OCI-LY7 (cell line): Measurements from ENCODE around the gene RIMS3. TPM values are rescaled to one million over a fixed set of nuclear protein-coding genes. Genes with fewer than 3 reads are reported as not detected.

Experiments
- BruUV-seq: library from RNA; stranded (reverse); fragments of 400-500 nt; replicated peaks from 2 replicates; lab custom pipeline; 2021; lab: Mats Ljungman, UMichigan
- CTCF ChIA-PET: fragments of 300-600 bp; sonication (Branson Sonifier 250); formaldehyde crosslinking; loops from one replicate; lab custom pipeline; 2022; ENCODE audit warnings: antibody characterized with exemption; ENCODE audit not compliant: unreplicated experiment; lab: Charles Lee
- POLR2A ChIA-PET: fragments of 300-600 bp; sonication (Branson Sonifier 250); formaldehyde crosslinking; loops from one replicate; lab custom pipeline; 2022; ENCODE audit warnings: antibody characterized with exemption; lab: Charles Lee
- DNase-seq: peaks from one replicate; pipeline ENCODE4 v3.0.0-alpha.2; 2015; ENCODE audit warnings: low spot score
- H2AFZ ChIP-seq: fragments of 200-600 bp; sonication (generic), shearing (Covaris generic); 2 replicates; pipeline ENCODE4 v1.6.1; 2014; ENCODE audit warnings: mild to moderate bottlenecking, antibody characterized with exemption, low read length, moderate library complexity
- H3K27ac ChIP-seq: fragments of 200-600 bp; sonication (generic); 2 replicates; pipeline ENCODE4 v1.5.1; 2014; ENCODE audit warnings: mixed run types, low read depth, mild to moderate bottlenecking, moderate library complexity, low read length, inconsistent platforms; ENCODE audit not compliant: poor library complexity, severe bottlenecking
- H3K36me3 ChIP-seq: fragments of 200-600 bp; sonication (generic); 2 replicates; pipeline ENCODE4 v1.6.1; 2014; ENCODE audit warnings: mild to moderate bottlenecking, antibody characterized with exemption, low read length, moderate library complexity, mixed read lengths; ENCODE audit not compliant: insufficient read depth
- H3K4me1 ChIP-seq: fragments of 200-600 bp; sonication (generic); 2 replicates; pipeline ENCODE4 v1.5.1; 2014; ENCODE audit warnings: mild to moderate bottlenecking, low read length; ENCODE audit not compliant: insufficient read depth, poor library complexity, severe bottlenecking
- H3K4me2 ChIP-seq: fragments of 200-600 bp; sonication (generic); 2 replicates; pipeline ENCODE4 v1.6.1; 2014; ENCODE audit warnings: mild to moderate bottlenecking, low read length
- H3K4me3 ChIP-seq: fragments of 200-600 bp; sonication (generic); 2 replicates; pipeline ENCODE4 v1.5.1; 2014; ENCODE audit warnings: mild to moderate bottlenecking, low read depth, low read length; ENCODE audit not compliant: poor library complexity, severe bottlenecking
- H3K79me2 ChIP-seq: fragments of 200-600 bp; sonication (generic); 2 replicates; pipeline ENCODE4 v1.6.1; 2016; ENCODE audit warnings: low read depth, mild to moderate bottlenecking, low read length, moderate library complexity, mixed read lengths; ENCODE audit not compliant: insufficient read depth
- H3K9me2 ChIP-seq: fragments of 200-600 bp; sonication (generic); 2 replicates; pipeline ENCODE4 v1.6.1; 2016; ENCODE audit warnings: mild to moderate bottlenecking, low read length, mixed read lengths; ENCODE audit not compliant: insufficient read depth
- H3K9me3 ChIP-seq: fragments of 200-600 bp; sonication (generic); 2 replicates; pipeline ENCODE4 v1.6.1; 2014; ENCODE audit warnings: mild to moderate bottlenecking, mixed run types, low read length, mixed read lengths
- H4K20me1 ChIP-seq: fragments of 200-600 bp; sonication (generic); 2 replicates; pipeline ENCODE4 v1.6.1; 2014; ENCODE audit warnings: mild to moderate bottlenecking, antibody characterized with exemption, low read length, moderate library complexity, mixed read lengths; ENCODE audit not compliant: insufficient read depth
- EZH2phosphoT487 ChIP-seq: fragments of 200-600 bp; sonication (generic); IDR thresholded peaks from 2 replicates; pipeline ENCODE4 v1.6.1; 2018; ENCODE audit warnings: low read depth, borderline replicate concordance, mild to moderate bottlenecking, mixed run types, antibody characterized with exemption, low read length, moderate library complexity, mixed read lengths
- intact Hi-C: fragments of 100-400 bp; cut with micrococcal nuclease; formaldehyde crosslinking; loops from one replicate; pipeline ENCODE4 v1.10.0; 2022; ENCODE audit not compliant: unreplicated experiment
- total RNA-seq, 2 experiments: library from RNA; depleted of rRNA in 1 of 2; stranded (reverse); fragments of >200 nt in 1 of 2; shearing (Covaris generic) in 1 of 2; gene quantifications; 2 replicates each; pipeline ENCODE4 v1.2.3, GENCODE V29; 2014 to 2022
- TF ChIP-seq, protein P1 (sequence below): fragments of 200-600 bp; sonication (generic); conservative IDR thresholded peaks from 2 replicates; pipeline ENCODE4 v1.5.1; 2014; ENCODE audit warnings: mild to moderate bottlenecking, antibody characterized with exemption, low read length, moderate library complexity, mixed read lengths

Gene RIMS3
- total RNA-seq, 2 experiments from 2014 or later = 80.3 to 89.3 TPM

- CTCF ChIA-PET = interaction anchor here (0.6 to 1.0 kb wide), 2 partner anchors 38 to 176 kb away, joined by 3 read pairs; no protein-coding TSS in a partner anchor
- H3K79me2 ChIP-seq = peaks cover 11% of the 10 kb centered on the region; the same call in 1 of the 2 replicates
- H3K27ac ChIP-seq = peak overlapping the region; percentile 23
- peak overlapping the region; percentile 79 for H3K4me2 ChIP-seq
- peaks cover 27% of the 10 kb centered on the region for H3K4me1 ChIP-seq
- H3K4me3 ChIP-seq = peak overlapping the region; percentile 62
- no peaks in the 10 kb centered on the region for H3K36me3 ChIP-seq
- no peak for TF ChIP-seq EZH2phosphoT487
- TF ChIP-seq, protein P1, sequence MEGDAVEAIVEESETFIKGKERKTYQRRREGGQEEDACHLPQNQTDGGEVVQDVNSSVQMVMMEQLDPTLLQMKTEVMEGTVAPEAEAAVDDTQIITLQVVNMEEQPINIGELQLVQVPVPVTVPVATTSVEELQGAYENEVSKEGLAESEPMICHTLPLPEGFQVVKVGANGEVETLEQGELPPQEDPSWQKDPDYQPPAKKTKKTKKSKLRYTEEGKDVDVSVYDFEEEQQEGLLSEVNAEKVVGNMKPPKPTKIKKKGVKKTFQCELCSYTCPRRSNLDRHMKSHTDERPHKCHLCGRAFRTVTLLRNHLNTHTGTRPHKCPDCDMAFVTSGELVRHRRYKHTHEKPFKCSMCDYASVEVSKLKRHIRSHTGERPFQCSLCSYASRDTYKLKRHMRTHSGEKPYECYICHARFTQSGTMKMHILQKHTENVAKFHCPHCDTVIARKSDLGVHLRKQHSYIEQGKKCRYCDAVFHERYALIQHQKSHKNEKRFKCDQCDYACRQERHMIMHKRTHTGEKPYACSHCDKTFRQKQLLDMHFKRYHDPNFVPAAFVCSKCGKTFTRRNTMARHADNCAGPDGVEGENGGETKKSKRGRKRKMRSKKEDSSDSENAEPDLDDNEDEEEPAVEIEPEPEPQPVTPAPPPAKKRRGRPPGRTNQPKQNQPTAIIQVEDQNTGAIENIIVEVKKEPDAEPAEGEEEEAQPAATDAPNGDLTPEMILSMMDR = peak; percentile 94
- H2AFZ ChIP-seq = peak overlapping the region; percentile 93
- H3K9me3 ChIP-seq = no peaks in the 10 kb centered on the region
- intact Hi-C loops = loop anchor here (1.0 to 2.0 kb wide), 3 partner anchors 22 to 57 kb away; partner anchors contain the start of gene NFYC
- no peaks in the 10 kb centered on the region for H3K9me2 ChIP-seq
- BruUV-seq = no TSS peak
- H4K20me1 ChIP-seq = no peaks in the 10 kb centered on the region
- peak; percentile 91 for DNase-seq
- POLR2A ChIA-PET = interaction anchor here (0.7 to 0.8 kb wide), 2 partner anchors 458 to 686 kb away, joined by 3 to 6 read pairs; no protein-coding TSS in a partner anchor
Observed at GRCh38 chr1:40668769-40669525, 3.5 kb upstream of the RIMS3 start.

- peak overlapping the region; percentile 95 for H3K27ac ChIP-seq
- intact Hi-C loops = loop anchor here (1.0 kb wide), 1 partner anchor 28 kb away; no protein-coding TSS in a partner anchor
- peak overlapping the region; percentile 90 for H3K4me2 ChIP-seq
- POLR2A ChIA-PET = interaction anchor here (1.2 to 4.0 kb wide), 6 partner anchors 9 to 45 kb away, joined by 3 to 22 read pairs (median 4); partner anchors contain the start of gene NFYC
- TF ChIP-seq, protein P1 = no peak
- TF ChIP-seq EZH2phosphoT487 = no peak
- H4K20me1 ChIP-seq = no peaks in the 10 kb centered on the region
- peak overlapping the region; percentile 83 for H3K4me3 ChIP-seq
- H3K9me2 ChIP-seq = no peaks in the 10 kb centered on the region
- H3K79me2 ChIP-seq = peaks cover 25% of the 10 kb centered on the region; the same call in 1 of the 2 replicates
- no peak for DNase-seq
- no peaks in the 10 kb centered on the region for H3K9me3 ChIP-seq
- CTCF ChIA-PET = interaction anchor here (0.6 to 1.6 kb wide), 2 partner anchors 26 to 144 kb away, joined by 8 read pairs; no protein-coding TSS in a partner anchor
- peaks cover 16% of the 10 kb centered on the region for H3K36me3 ChIP-seq
- peaks cover 64% of the 10 kb centered on the region for H3K4me1 ChIP-seq
- no peak overlapping the region for H2AFZ ChIP-seq
- no TSS peak for BruUV-seq
Observed at GRCh38 chr1:40664791-40665190, 691 bp downstream of the RIMS3 start.
